ENCODE results near the gene ZYG11B.
"Not testable (repeated sequence)": the region's sequence is repeated elsewhere in the genome, so short reads cannot be mapped to it uniquely, and the experiment has no call there.

The ZYG11B gene

GRCh38 chr1:52726265-52727113, at the start of gene ZYG11B:
Gene ZYG11B (plus strand): TSS chr1:52726453. CDS start chr1:52726654, 201 bp downstream.
- DNase-seq (ENCODE audit: low spot score): peak; percentile 88

GRCh38 chr1:52677076-52677806, 49.0 kb upstream of the ZYG11B start:
- DNase-seq (ENCODE audit: low spot score): no peak

GRCh38 chr1:52679048-52679447, 47.2 kb upstream of the ZYG11B start:
- no peak for DNase-seq (ENCODE audit: low spot score)

GRCh38 chr1:52679498-52679897, 46.8 kb upstream of the ZYG11B start:
- no peak for DNase-seq (ENCODE audit: low spot score)

GRCh38 chr1:52680353-52680752, 45.9 kb upstream of the ZYG11B start:
- no peak for DNase-seq (ENCODE audit: low spot score)

GRCh38 chr1:52681136-52681535, 45.1 kb upstream of the ZYG11B start:
- no peak for DNase-seq (ENCODE audit: low spot score)

- no peak for DNase-seq (ENCODE audit: low spot score)
Observed at GRCh38 chr1:52683367-52683940, 42.8 kb upstream of the ZYG11B start.

- no peak for DNase-seq (ENCODE audit: low spot score)
Observed at GRCh38 chr1:52684545-52684944, 41.7 kb upstream of the ZYG11B start.

GRCh38 chr1:52686261-52686751, 39.9 kb upstream of the ZYG11B start:
- not testable (repeated sequence) for DNase-seq (ENCODE audit: low spot score)

- no peak for DNase-seq (ENCODE audit: low spot score)
Observed at GRCh38 chr1:52686830-52687229, 39.4 kb upstream of the ZYG11B start.

- DNase-seq (ENCODE audit: low spot score): no peak
Observed at GRCh38 chr1:52691821-52692220, 34.4 kb upstream of the ZYG11B start.

- no peak for DNase-seq (ENCODE audit: low spot score)
Observed at GRCh38 chr1:52692697-52693096, 33.6 kb upstream of the ZYG11B start.

GRCh38 chr1:52693351-52693750, 32.9 kb upstream of the ZYG11B start:
- not testable (repeated sequence) for DNase-seq (ENCODE audit: low spot score)

GRCh38 chr1:52693843-52694242, 32.4 kb upstream of the ZYG11B start:
- no peak for DNase-seq (ENCODE audit: low spot score)

- no peak for DNase-seq (ENCODE audit: low spot score)
Observed at GRCh38 chr1:52695627-52696026, 30.6 kb upstream of the ZYG11B start.

- peak; percentile 88 for DNase-seq (ENCODE audit: low spot score)
Observed at GRCh38 chr1:52697795-52698674, 28.2 kb upstream of the ZYG11B start, which contains the start of gene COA7. Gene COA7 (minus strand): TSS chr1:52698347. CDS start chr1:52698326, 21 bp downstream.

- DNase-seq (ENCODE audit: low spot score): peak; percentile 92
Observed at GRCh38 chr1:52702886-52703787, 23.1 kb upstream of the ZYG11B start.

GRCh38 chr1:52706136-52706670, 20.1 kb upstream of the ZYG11B start:
- no peak for DNase-seq (ENCODE audit: low spot score)

- peak; percentile 28 for DNase-seq (ENCODE audit: low spot score)
Observed at GRCh38 chr1:52706941-52707926, 19.0 kb upstream of the ZYG11B start.

Data from LoVo (cell line).